ENCODE data around the gene IL17C.

Gene IL17C

DNA sequence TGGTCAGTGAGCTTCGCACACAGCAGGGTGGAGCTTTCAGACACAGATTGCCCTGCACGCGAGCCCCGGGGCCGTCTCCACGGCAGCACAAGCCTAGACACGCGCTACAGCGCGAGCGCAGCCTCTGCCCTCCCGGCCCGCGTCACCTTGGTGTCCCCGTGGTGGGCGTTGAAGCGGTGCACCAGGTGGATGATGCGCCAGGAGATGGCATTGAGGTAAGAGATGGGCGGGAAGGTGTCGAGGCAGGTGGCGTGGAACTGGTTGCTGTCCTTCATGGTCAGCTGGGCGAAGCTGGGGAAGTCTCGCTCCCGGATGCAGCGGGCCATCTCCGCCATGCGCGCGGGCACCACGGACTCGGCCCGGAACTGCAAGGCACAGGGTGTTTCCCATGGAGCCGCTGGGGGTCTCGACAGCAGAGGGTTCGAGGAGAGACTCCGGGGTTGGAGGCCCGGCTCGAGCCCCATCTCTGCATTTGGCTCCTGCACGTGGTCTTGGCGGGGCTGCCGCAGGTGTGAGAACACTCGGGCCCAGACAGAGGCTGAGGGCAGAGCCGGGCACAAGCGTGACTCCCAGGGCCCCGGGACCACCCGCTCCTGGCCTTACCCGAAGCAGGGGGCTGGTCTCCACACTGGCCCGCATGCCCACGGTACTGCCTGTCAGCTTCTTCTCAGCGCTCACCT is 16.8 kb downstream of the IL17C start:
- Histone ChIP-seq H3F3A (ENCODE audit: control insufficient read depth, insufficient read depth) (no peaks in the 10 kb centered on the region), H3K79me2 (ENCODE audit: control insufficient read depth, low read length) (peaks cover 53% of the 10 kb centered on the region), H3K27ac (ENCODE audit: low read depth, low read length) (no peak overlapping the region), H3K4me1 (ENCODE audit: control insufficient read depth, low read length) (peaks cover 24% of the 10 kb centered on the region), H3K9me2 (replicated peaks; ENCODE audit: control insufficient read depth, low read length) (no peaks in the 10 kb centered on the region), H4K20me1 (ENCODE audit: control insufficient read depth, insufficient read depth, low read depth, low read length) (peaks cover under 1% of the 10 kb centered on the region; the same call in 1 of the 2 replicates), H3K9me3 (ENCODE audit: control insufficient read depth, insufficient read depth, low read length) (no peaks in the 10 kb centered on the region), H3K4me3 (ENCODE audit: low read length) (no peak overlapping the region), H3K27me3 (ENCODE audit: control insufficient read depth, low read length) (no peaks in the 10 kb centered on the region), H3K36me3 (ENCODE audit: control insufficient read depth, low read length) (peaks cover 90% of the 10 kb centered on the region), H3K4me2 (ENCODE audit: low read length) (no peak overlapping the region)
- TF ChIP-seq CTCF (IDR thresholded peaks at IDR 0.05; ENCODE audit: low read depth, low read length, poor library complexity, severe bottlenecking) (no peak), EZH2phosphoT487 (IDR thresholded peaks at IDR 0.05; ENCODE audit: borderline replicate concordance, low read length) (no peak)

GRCh38 chr16:88655733-88656281 is 17.4 kb downstream of the IL17C start:
- Histone ChIP-seq H3F3A (ENCODE audit: control insufficient read depth, insufficient read depth) (no peaks in the 10 kb centered on the region), H3K27me3 (ENCODE audit: control insufficient read depth, low read length) (no peaks in the 10 kb centered on the region), H3K9me2 (replicated peaks; ENCODE audit: control insufficient read depth, low read length) (no peaks in the 10 kb centered on the region), H3K79me2 (ENCODE audit: control insufficient read depth, low read length) (peaks cover 53% of the 10 kb centered on the region), H3K27ac (ENCODE audit: low read depth, low read length) (no peak overlapping the region), H4K20me1 (ENCODE audit: control insufficient read depth, insufficient read depth, low read depth, low read length) (no peaks in the 10 kb centered on the region; the same call in 1 of the 2 replicates), H3K4me1 (ENCODE audit: control insufficient read depth, low read length) (peaks cover 27% of the 10 kb centered on the region), H3K9me3 (ENCODE audit: control insufficient read depth, insufficient read depth, low read length) (no peaks in the 10 kb centered on the region), H3K4me3 (ENCODE audit: low read length) (no peak overlapping the region), H3K4me2 (ENCODE audit: low read length) (no peak overlapping the region), H3K36me3 (ENCODE audit: control insufficient read depth, low read length) (peaks cover 86% of the 10 kb centered on the region)
- TF ChIP-seq CTCF (IDR thresholded peaks at IDR 0.05; ENCODE audit: low read depth, low read length, poor library complexity, severe bottlenecking) (no peak), EZH2phosphoT487 (IDR thresholded peaks at IDR 0.05; ENCODE audit: borderline replicate concordance, low read length) (no peak)

- H4K20me1 ChIP-seq (ENCODE audit: control insufficient read depth, insufficient read depth, low read depth, low read length) = peaks cover 5% of the 10 kb centered on the region; the same call in 1 of the 2 replicates
- H3K9me2 ChIP-seq (replicated peaks; ENCODE audit: control insufficient read depth, low read length) = no peaks in the 10 kb centered on the region
- H3K4me1 ChIP-seq (ENCODE audit: control insufficient read depth, low read length) = peaks cover 28% of the 10 kb centered on the region
- H3K79me2 ChIP-seq (ENCODE audit: control insufficient read depth, low read length) = peaks cover 59% of the 10 kb centered on the region
- no peak overlapping the region for H3K4me3 ChIP-seq (ENCODE audit: low read length)
- H3K27ac ChIP-seq (ENCODE audit: low read depth, low read length) = no peak overlapping the region
- no peaks in the 10 kb centered on the region for H3K9me3 ChIP-seq (ENCODE audit: control insufficient read depth, insufficient read depth, low read length)
- no peak overlapping the region for H3K4me2 ChIP-seq (ENCODE audit: low read length)
- H3F3A ChIP-seq (ENCODE audit: control insufficient read depth, insufficient read depth) = no peaks in the 10 kb centered on the region
- no peaks in the 10 kb centered on the region for H3K27me3 ChIP-seq (ENCODE audit: control insufficient read depth, low read length)
- H3K36me3 ChIP-seq (ENCODE audit: control insufficient read depth, low read length) = peaks cover 92% of the 10 kb centered on the region
- TF ChIP-seq EZH2phosphoT487 (IDR thresholded peaks at IDR 0.05; ENCODE audit: borderline replicate concordance, low read length) (no peak), CTCF (IDR thresholded peaks at IDR 0.05; ENCODE audit: low read depth, low read length, poor library complexity, severe bottlenecking) (no peak)
These were observed 18.1 kb downstream of the IL17C start for GRCh38 chr16:88656291-88656980.

Measured in DOHH2 (cell line).